IPS-NIHi11 (cell line): ENCODE results near the gene TOR1A.
"Not testable (repeated sequence)": the region's sequence is repeated elsewhere in the genome, so short reads cannot be mapped to it uniquely, and the experiment has no call there.

ENCODE experiments used
- DNase-seq: peaks from one replicate; pipeline ENCODE4 v3.0.0; 2012; ENCODE audit warnings: mixed read lengths, low spot score

TOR1A gene

GRCh38 chr9:129781131-129781530 lies 42.8 kb downstream of the TOR1A start:
- DNase-seq = no peak

GRCh38 chr9:129779560-129780190 lies 44.3 kb downstream of the TOR1A start:
- DNase-seq = no peak

GRCh38 chr9:129778469-129778868 lies 45.5 kb downstream of the TOR1A start:
- no peak for DNase-seq

GRCh38 chr9:129777769-129778130 lies 46.2 kb downstream of the TOR1A start:
- no peak for DNase-seq

GRCh38 chr9:129776938-129777768 lies 46.8 kb downstream of the TOR1A start:
- peak; percentile 83 for DNase-seq

- DNase-seq = no peak
These were observed 47.4 kb downstream of the TOR1A start for GRCh38 chr9:129776566-129776937.

GRCh38 chr9:129776096-129776495 lies 47.8 kb downstream of the TOR1A start:
- not testable (repeated sequence) for DNase-seq

- no peak for DNase-seq
These were observed 48.5 kb downstream of the TOR1A start for GRCh38 chr9:129775448-129775798.

GRCh38 chr9:129774791-129775447 lies 49.0 kb downstream of the TOR1A start:
- DNase-seq = peak; percentile 70

- DNase-seq = no peak
These were observed 50.5 kb downstream of the TOR1A start for GRCh38 chr9:129773262-129774048.

GRCh38 chr9:129770741-129771140 lies 53.2 kb downstream of the TOR1A start:
- no peak for DNase-seq

GRCh38 chr9:129769669-129770068 lies 54.3 kb downstream of the TOR1A start:
- no peak for DNase-seq

- DNase-seq = no peak
These were observed 55.5 kb downstream of the TOR1A start for GRCh38 chr9:129768486-129768885.

GRCh38 chr9:129765764-129766317 lies 58.1 kb downstream of the TOR1A start:
- no peak for DNase-seq

GRCh38 chr9:129762985-129763926 lies 60.7 kb downstream of the TOR1A start:
- DNase-seq = no peak
